ENCODE results near the gene ERAP2.

Gene ERAP2

DNA sequence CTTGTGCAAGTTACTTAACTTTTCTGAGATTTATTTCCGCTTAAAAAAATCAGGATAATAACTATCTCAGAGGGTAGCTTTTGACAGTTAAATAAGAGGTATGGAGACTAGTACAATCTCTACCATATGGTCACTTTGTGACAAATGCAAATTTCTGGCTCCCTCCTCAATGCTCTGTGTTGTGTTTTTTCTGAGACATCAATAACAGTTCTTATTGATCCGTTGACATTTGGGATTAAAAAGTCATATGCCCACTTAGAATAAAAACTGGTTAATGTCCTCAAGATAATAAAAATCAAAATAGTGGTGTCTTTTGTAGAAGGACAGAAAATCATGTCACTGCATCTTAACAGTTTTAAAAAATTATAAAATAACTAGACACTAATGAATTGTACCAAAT lies 34.8 kb downstream of the ERAP2 start:
- H3K4me1 ChIP-seq (ENCODE audit: control insufficient read depth, insufficient read depth, low read length): no peaks in the 10 kb centered on the region
- no peak overlapping the region for H3K27ac ChIP-seq (ENCODE audit: insufficient read depth, low read depth, low read length, poor library complexity, severe bottlenecking)
- H3K27me3 ChIP-seq (ENCODE audit: control insufficient read depth, insufficient read depth, low read length, poor library complexity, severe bottlenecking): no peaks in the 10 kb centered on the region
- WGBS, 2 experiments: 94 to 100% methylated on average over 1 to 2 of the region's 2 CpGs
- H3K36me3 ChIP-seq (ENCODE audit: control insufficient read depth, insufficient read depth, low read length): no peaks in the 10 kb centered on the region
- H3K9me3 ChIP-seq (ENCODE audit: control insufficient read depth, low read length): no peaks in the 10 kb centered on the region
- no peak overlapping the region for H3K4me3 ChIP-seq (ENCODE audit: insufficient read depth, low read depth, low read length)

DNA sequence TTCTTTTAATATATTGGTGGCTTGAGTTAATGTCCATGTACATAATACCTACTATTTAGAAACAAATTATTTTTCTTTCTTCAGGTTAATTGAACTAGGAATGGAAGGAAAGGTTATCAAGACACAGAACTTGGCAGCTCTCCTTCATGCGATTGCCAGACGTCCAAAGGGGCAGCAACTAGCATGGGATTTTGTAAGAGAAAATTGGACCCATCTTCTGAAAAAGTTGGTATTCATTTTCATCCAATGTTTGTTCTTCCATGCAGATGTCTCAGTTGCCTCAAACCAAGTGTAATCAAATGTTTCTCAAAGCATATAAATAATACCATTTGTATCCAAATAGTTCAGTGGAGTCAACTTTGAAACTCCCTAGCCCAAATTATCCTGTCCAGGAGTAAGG lies 36.9 kb downstream of the ERAP2 start:
- Histone ChIP-seq H3K9me3 (ENCODE audit: control insufficient read depth, low read length) (no peaks in the 10 kb centered on the region), H3K4me1 (ENCODE audit: control insufficient read depth, insufficient read depth, low read length) (no peaks in the 10 kb centered on the region), H3K27me3 (ENCODE audit: control insufficient read depth, insufficient read depth, low read length, poor library complexity, severe bottlenecking) (no peaks in the 10 kb centered on the region), H3K36me3 (ENCODE audit: control insufficient read depth, insufficient read depth, low read length) (no peaks in the 10 kb centered on the region), H3K4me3 (ENCODE audit: insufficient read depth, low read depth, low read length) (no peak overlapping the region), H3K27ac (ENCODE audit: insufficient read depth, low read depth, low read length, poor library complexity, severe bottlenecking) (no peak overlapping the region)
- WGBS, 2 experiments: 96 to 100% methylated on average over 2 of the region's 2 CpGs

DNA sequence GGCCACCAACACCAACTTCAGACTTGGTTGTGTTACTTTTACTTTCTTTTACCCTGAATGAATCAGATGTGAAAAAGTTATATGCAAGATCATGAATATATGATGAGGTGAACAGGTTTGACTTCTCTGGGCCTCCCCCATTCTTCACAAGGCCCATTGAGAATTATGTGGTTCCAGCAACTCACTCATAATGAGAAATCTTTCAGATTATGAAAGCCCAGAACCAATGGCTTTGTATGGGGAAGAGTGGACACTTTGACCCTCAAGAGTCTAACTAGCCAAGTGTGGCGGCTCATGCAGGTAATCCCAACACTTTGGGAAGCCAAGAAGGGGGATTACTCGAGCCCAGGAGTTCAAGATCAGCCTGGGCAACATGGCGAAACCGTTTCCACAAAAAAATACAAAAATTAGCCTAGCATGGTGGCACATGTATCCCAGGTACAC lies 43.5 kb downstream of the ERAP2 start:
- H3K9me3 ChIP-seq (ENCODE audit: control insufficient read depth, low read length): no peaks in the 10 kb centered on the region
- 92 to 93% methylated on average over 4 of the region's 4 CpGs for WGBS, 2 experiments

DNA sequence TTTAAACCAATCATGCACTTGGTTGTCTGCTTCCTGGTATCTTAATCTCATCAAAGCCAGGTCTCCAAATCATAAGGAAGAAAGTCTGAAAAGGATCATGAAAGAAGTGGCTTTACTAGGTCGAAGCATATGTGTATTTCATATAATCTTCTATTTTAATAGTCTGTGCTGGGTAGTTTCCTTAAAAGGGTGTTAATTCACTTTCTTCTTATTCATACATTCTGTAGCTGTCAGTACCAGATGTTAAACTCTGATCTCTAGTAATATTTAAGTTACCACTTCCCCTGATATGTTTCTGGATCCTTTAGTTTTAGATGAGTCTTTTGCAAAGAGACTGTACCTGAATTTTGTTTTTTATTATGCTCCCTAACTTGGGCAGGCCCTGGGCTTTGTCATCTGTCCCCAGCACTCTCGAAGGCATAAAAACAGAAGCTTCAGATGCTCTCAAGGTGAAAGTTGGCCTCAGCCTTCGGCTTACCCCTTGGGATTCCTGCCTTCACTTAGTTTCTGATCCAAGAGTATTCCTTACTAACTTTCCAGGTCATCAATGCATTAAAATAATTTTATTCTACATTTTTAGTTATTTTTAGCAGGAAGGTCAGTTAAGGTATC lies 44.5 kb downstream of the ERAP2 start:
- no peaks in the 10 kb centered on the region for H3K27me3 ChIP-seq (ENCODE audit: control insufficient read depth, insufficient read depth, low read length, poor library complexity, severe bottlenecking)
- 94 to 98% methylated on average over 2 to 3 of the region's 3 CpGs for WGBS, 2 experiments
- no peaks in the 10 kb centered on the region for H3K9me3 ChIP-seq (ENCODE audit: control insufficient read depth, low read length)
- H3K4me1 ChIP-seq (ENCODE audit: control insufficient read depth, insufficient read depth, low read length): peaks cover 9% of the 10 kb centered on the region
- H3K27ac ChIP-seq (ENCODE audit: insufficient read depth, low read depth, low read length, poor library complexity, severe bottlenecking): no peak overlapping the region
- no peaks in the 10 kb centered on the region for H3K36me3 ChIP-seq (ENCODE audit: control insufficient read depth, insufficient read depth, low read length)
- H3K4me3 ChIP-seq (ENCODE audit: insufficient read depth, low read depth, low read length): no peak overlapping the region

More for the DNA sequence above, 43.5 kb downstream of the ERAP2 start:
- no peak overlapping the region for H3K4me3 ChIP-seq (ENCODE audit: insufficient read depth, low read depth, low read length)
- H3K27ac ChIP-seq (ENCODE audit: insufficient read depth, low read depth, low read length, poor library complexity, severe bottlenecking): no peak overlapping the region
- H3K27me3 ChIP-seq (ENCODE audit: control insufficient read depth, insufficient read depth, low read length, poor library complexity, severe bottlenecking): no peaks in the 10 kb centered on the region
- no peaks in the 10 kb centered on the region for H3K36me3 ChIP-seq (ENCODE audit: control insufficient read depth, insufficient read depth, low read length)
- H3K4me1 ChIP-seq (ENCODE audit: control insufficient read depth, insufficient read depth, low read length): peaks cover 9% of the 10 kb centered on the region

DNA sequence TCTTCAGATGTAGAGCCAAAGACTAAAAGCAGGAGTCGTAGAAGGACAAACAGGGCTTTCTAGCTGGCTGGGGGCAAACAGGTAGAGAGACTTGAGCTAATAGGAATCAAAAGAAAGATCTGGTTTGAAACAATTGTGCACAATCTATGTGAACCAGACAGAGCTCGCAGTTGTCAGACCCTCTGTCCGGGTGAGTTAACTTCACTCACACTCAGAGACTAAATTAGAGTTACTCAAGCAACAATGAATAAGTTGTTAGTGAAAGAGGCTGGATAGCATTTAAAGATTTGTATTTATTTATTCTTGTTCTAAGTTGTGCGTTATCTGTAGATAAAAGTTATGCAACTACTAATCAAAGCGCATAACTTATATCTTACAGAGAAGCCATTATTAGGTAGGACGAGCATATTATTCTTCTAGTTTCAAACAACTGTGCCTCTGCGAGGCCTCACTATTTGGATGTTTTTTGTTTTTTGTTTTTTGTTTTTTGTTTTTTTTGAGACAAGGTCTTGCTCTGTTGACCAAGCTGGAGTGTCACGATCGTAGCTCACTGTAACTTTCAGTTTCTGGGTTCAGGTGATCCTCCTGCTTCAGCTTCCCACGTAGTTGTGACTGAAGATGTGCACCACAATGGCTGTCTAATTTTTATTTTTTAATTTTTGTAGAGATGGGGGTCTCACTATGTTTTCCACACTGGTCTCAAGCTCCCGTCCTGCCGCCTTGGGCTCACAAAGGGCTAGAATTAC lies 46.4 kb downstream of the ERAP2 start:
- Histone ChIP-seq H3K4me1 (ENCODE audit: control insufficient read depth, insufficient read depth, low read length) (peaks cover 9% of the 10 kb centered on the region), H3K27ac (ENCODE audit: insufficient read depth, low read depth, low read length, poor library complexity, severe bottlenecking) (no peak overlapping the region), H3K36me3 (ENCODE audit: control insufficient read depth, insufficient read depth, low read length) (no peaks in the 10 kb centered on the region), H3K9me3 (ENCODE audit: control insufficient read depth, low read length) (no peaks in the 10 kb centered on the region), H3K4me3 (ENCODE audit: insufficient read depth, low read depth, low read length) (no peak overlapping the region), H3K27me3 (ENCODE audit: control insufficient read depth, insufficient read depth, low read length, poor library complexity, severe bottlenecking) (no peaks in the 10 kb centered on the region)
- WGBS, 2 experiments: 93 to 95% methylated on average over 12 of the region's 12 CpGs

DNA sequence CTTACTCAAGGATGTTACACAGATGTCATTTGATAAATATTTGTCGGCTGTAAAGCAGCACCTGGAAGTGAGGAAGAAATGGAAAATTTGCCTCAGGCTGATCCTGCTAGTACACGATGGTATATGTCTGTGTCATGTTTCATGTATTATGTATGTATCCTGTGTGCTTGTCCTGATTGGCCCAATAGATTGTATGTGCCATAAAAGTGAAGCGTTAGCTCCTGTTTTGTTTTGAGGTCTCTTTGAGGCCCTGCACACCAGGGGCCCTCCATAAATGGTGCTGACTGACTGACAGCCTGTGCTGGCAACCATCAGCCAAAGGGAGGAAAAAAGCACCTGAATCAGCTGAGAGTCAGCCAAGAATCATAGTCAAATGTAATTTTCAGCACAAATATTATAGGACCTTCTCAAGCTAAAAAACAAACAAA lies 47.7 kb downstream of the ERAP2 start:
- WGBS, 2 experiments: 64 to 68% methylated on average over 3 of the region's 3 CpGs
- H3K4me3 ChIP-seq (ENCODE audit: insufficient read depth, low read depth, low read length): no peak overlapping the region
- no peaks in the 10 kb centered on the region for H3K27me3 ChIP-seq (ENCODE audit: control insufficient read depth, insufficient read depth, low read length, poor library complexity, severe bottlenecking)
- peaks cover 9% of the 10 kb centered on the region for H3K4me1 ChIP-seq (ENCODE audit: control insufficient read depth, insufficient read depth, low read length)
- H3K9me3 ChIP-seq (ENCODE audit: control insufficient read depth, low read length): no peaks in the 10 kb centered on the region
- no peaks in the 10 kb centered on the region for H3K36me3 ChIP-seq (ENCODE audit: control insufficient read depth, insufficient read depth, low read length)
- no peak overlapping the region for H3K27ac ChIP-seq (ENCODE audit: insufficient read depth, low read depth, low read length, poor library complexity, severe bottlenecking)

DNA sequence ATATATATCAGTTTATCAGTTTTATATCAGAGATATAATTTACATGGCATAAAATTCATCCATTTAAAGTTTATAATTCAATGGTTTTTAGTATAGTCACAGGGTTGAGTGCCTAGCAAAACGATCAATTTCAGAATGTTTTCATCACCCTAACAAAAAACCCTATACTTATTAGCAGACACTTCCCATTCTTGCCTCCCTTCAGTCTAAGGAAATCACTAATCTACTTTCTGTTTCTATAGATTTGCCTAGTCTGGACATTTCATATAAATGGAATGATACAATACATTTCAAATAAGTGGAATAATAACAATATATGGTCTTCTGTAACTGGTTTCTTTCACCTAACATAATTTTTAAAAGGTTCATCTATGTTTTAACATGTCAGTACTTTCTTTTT lies 50.0 kb downstream of the ERAP2 start:
- Histone ChIP-seq H3K27me3 (ENCODE audit: control insufficient read depth, insufficient read depth, low read length, poor library complexity, severe bottlenecking) (no peaks in the 10 kb centered on the region), H3K4me1 (ENCODE audit: control insufficient read depth, insufficient read depth, low read length) (peaks cover 9% of the 10 kb centered on the region), H3K36me3 (ENCODE audit: control insufficient read depth, insufficient read depth, low read length) (no peaks in the 10 kb centered on the region), H3K27ac (ENCODE audit: insufficient read depth, low read depth, low read length, poor library complexity, severe bottlenecking) (no peak overlapping the region), H3K9me3 (ENCODE audit: control insufficient read depth, low read length) (no peaks in the 10 kb centered on the region), H3K4me3 (ENCODE audit: insufficient read depth, low read depth, low read length) (no peak overlapping the region)
- 100% methylated on average over 1 of the region's 1 CpG for WGBS, 2 experiments

DNA sequence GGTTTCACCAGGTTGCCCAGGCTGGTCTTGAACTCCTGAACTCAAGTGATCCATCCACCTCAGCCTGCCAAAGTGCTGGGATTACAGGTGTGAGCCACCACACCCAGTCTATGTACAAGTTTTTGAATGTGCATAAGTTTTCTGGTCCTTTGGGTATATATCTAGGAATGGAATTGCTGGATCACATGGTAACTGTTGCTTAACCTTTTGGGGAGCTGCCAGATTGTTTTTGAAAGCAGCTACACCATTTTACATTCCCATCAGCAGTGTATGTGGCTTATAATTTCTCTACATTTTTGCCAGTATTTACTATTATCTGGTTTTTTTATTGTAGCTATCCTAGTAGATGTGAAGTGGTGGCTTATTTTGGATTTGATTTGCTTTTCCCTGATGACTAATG lies 50.7 kb downstream of the ERAP2 start:
- no peak overlapping the region for H3K4me3 ChIP-seq (ENCODE audit: insufficient read depth, low read depth, low read length)
- H3K4me1 ChIP-seq (ENCODE audit: control insufficient read depth, insufficient read depth, low read length): peaks cover 9% of the 10 kb centered on the region
- no peaks in the 10 kb centered on the region for H3K36me3 ChIP-seq (ENCODE audit: control insufficient read depth, insufficient read depth, low read length)
- no peaks in the 10 kb centered on the region for H3K27me3 ChIP-seq (ENCODE audit: control insufficient read depth, insufficient read depth, low read length, poor library complexity, severe bottlenecking)
- H3K27ac ChIP-seq (ENCODE audit: insufficient read depth, low read depth, low read length, poor library complexity, severe bottlenecking): no peak overlapping the region
- no peaks in the 10 kb centered on the region for H3K9me3 ChIP-seq (ENCODE audit: control insufficient read depth, low read length)

DNA sequence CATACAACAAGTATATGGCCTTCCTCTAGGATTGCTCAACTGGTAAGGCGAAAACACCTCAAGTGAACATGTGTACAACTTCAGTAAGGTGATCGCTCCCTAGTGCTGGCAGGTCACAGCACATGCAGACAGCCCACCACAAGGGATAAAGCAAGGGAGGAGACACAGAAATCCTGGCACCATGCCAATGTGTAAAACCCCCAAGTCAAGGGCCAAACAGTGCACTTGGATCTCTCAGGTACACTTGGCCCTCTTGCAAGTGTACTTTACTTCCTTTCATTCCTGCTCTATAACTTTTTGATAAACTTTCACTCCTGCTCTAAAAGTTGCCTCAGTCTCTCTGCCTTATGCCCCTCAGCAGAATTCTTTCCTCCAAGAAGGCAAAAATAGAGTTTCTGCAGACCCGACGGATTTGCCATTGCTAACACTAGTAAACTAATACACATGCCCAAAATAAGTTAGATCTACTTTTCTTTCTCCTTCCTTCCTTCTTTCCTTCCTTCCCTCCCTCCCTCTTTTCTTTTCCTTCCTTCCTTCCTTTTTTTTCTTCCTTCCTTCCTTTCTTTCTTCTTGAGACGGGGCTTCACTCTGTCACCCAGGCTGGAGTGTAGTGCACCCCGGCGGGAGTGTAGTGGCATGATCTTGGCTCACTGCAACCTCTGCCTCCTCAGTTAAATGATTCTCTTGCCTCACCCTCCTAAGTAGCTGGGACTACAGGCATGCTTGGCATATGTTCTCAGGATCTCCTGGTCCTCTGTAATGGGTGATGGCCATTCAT lies 52.8 kb downstream of the ERAP2 start:
- H3K27ac ChIP-seq (ENCODE audit: insufficient read depth, low read depth, low read length, poor library complexity, severe bottlenecking): no peak overlapping the region
- H3K36me3 ChIP-seq (ENCODE audit: control insufficient read depth, insufficient read depth, low read length): no peaks in the 10 kb centered on the region
- H3K27me3 ChIP-seq (ENCODE audit: control insufficient read depth, insufficient read depth, low read length, poor library complexity, severe bottlenecking): no peaks in the 10 kb centered on the region
- no peaks in the 10 kb centered on the region for H3K9me3 ChIP-seq (ENCODE audit: control insufficient read depth, low read length)
- H3K4me3 ChIP-seq (ENCODE audit: insufficient read depth, low read depth, low read length): no peak overlapping the region
- peaks cover 8% of the 10 kb centered on the region for H3K4me1 ChIP-seq (ENCODE audit: control insufficient read depth, insufficient read depth, low read length)
- 92 to 93% methylated on average over 7 of the region's 7 CpGs for WGBS, 2 experiments

DNA sequence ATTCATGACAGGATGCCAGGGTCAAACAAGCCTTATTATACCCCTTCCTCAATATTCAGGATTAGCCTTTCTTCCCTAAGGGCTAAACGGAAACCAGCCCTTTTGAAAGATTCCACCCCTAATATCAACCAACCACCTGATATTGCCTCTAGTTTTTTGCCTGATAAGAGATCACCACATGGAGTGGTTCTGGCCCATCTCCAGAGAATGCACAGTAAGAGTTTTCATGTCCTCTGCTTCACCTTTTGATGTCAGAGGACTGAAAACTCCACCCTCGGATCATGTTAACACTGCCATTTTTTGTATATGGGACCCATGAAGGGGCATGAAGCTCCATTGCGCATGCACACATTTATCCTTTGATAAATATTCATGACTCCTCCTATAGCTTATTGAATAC lies 53.8 kb downstream of the ERAP2 start:
- 89 to 95% methylated on average over 3 of the region's 3 CpGs for WGBS, 2 experiments
- Histone ChIP-seq H3K27ac (ENCODE audit: insufficient read depth, low read depth, low read length, poor library complexity, severe bottlenecking) (no peak overlapping the region), H3K4me1 (ENCODE audit: control insufficient read depth, insufficient read depth, low read length) (peaks cover 6% of the 10 kb centered on the region), H3K9me3 (ENCODE audit: control insufficient read depth, low read length) (no peaks in the 10 kb centered on the region), H3K27me3 (ENCODE audit: control insufficient read depth, insufficient read depth, low read length, poor library complexity, severe bottlenecking) (no peaks in the 10 kb centered on the region), H3K36me3 (ENCODE audit: control insufficient read depth, insufficient read depth, low read length) (no peaks in the 10 kb centered on the region), H3K4me3 (ENCODE audit: insufficient read depth, low read depth, low read length) (no peak overlapping the region)
